Measurements from ENCODE around the gene CDK6. TPM values are rescaled to one million over a fixed set of nuclear protein-coding genes. Genes with fewer than 3 reads are reported as not detected.

The CDK6 gene
- total RNA-seq, 2 experiments from 2014 or later: 130 to 138 TPM

DNA sequence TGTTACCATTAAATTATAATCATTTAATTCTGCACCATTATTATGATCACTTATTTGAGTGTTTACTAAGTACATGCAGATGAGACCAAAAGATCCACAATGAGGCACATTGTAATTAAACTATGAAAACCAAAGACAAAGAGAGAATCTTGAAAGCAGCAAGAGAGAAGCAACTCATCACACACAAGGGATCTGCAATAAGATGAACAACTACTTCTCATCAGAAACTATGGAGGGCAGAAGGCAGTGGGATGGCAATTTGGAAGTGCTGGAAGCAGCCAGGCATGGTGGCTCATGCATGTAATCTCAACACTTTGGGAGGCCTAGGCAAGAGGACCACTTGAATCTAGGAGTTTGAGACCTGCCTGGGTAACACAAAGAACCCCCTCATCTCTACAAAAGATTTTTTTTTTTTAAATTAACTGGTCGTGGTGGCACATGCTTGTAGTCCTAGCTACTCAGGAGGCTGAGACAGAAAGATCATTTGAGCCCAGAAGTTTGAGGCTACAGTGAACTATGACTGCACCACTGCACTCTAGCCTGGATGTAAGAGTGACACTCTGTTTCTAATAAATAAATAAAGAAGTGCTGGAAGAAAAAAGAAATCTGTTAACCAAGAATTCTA is 47.7 kb downstream of the CDK6 start:
- CTCF ChIA-PET: no interaction called here
- TF ChIP-seq, protein P1, sequence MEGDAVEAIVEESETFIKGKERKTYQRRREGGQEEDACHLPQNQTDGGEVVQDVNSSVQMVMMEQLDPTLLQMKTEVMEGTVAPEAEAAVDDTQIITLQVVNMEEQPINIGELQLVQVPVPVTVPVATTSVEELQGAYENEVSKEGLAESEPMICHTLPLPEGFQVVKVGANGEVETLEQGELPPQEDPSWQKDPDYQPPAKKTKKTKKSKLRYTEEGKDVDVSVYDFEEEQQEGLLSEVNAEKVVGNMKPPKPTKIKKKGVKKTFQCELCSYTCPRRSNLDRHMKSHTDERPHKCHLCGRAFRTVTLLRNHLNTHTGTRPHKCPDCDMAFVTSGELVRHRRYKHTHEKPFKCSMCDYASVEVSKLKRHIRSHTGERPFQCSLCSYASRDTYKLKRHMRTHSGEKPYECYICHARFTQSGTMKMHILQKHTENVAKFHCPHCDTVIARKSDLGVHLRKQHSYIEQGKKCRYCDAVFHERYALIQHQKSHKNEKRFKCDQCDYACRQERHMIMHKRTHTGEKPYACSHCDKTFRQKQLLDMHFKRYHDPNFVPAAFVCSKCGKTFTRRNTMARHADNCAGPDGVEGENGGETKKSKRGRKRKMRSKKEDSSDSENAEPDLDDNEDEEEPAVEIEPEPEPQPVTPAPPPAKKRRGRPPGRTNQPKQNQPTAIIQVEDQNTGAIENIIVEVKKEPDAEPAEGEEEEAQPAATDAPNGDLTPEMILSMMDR (IDR thresholded peaks at IDR 0.05): no peak
- Mint-ChIP-seq H3K27me3 (no peaks in the 10 kb centered on the region), H3K9me3 (peaks cover 18% of the 10 kb centered on the region), H3K4me3 (no peak overlapping the region), H3K27ac (peak overlapping the region; percentile 6), H3K4me1 (ENCODE audit: low read depth) (peaks cover 53% of the 10 kb centered on the region), H3K36me3 (ENCODE audit: low read depth) (peaks cover 49% of the 10 kb centered on the region)
- POLR2A ChIA-PET: no interaction called here
- DNase-seq (no peak), ATAC-seq (no peak)
- intact Hi-C loops (cut with micrococcal nuclease): no loop called here

DNA sequence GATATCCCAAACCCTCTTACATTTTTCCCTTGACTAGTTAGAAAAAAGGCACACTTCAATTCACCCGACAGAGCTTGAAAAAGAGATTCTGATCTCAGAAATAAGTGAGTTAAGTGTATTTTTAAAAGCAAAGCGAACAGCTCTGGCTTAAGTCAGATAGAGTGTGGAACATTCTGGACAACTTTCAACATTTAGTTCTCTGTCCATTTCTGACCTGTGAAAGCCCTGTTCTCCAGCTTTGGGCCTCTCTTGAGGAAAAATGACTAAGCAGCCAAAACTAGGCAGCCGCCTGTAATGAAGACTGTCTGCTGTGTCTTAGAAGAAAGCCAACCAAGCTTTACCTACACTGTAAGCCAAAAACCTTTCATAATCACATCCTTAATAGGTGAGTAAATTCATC is 50.5 kb downstream of the CDK6 start:
- peaks cover 43% of the 10 kb centered on the region for H3K36me3 Mint-ChIP-seq (ENCODE audit: low read depth)
- peaks cover 18% of the 10 kb centered on the region for H3K9me3 Mint-ChIP-seq
- ChIA-PET POLR2A (interaction anchor here (0.6 kb wide), 1 partner anchor 9 kb away, joined by 3 read pairs; no protein-coding TSS in a partner anchor), CTCF (no interaction called here)
- H3K27me3 Mint-ChIP-seq: no peaks in the 10 kb centered on the region
- H3K4me3 Mint-ChIP-seq: no peak overlapping the region
- intact Hi-C loops (cut with micrococcal nuclease): no loop called here
- TF ChIP-seq, protein P1 (IDR thresholded peaks at IDR 0.05): no peak
- ATAC-seq: no peak
- H3K4me1 Mint-ChIP-seq (ENCODE audit: low read depth): peaks cover 61% of the 10 kb centered on the region
- H3K27ac Mint-ChIP-seq: no peak overlapping the region
- DNase-seq: no peak

DNA sequence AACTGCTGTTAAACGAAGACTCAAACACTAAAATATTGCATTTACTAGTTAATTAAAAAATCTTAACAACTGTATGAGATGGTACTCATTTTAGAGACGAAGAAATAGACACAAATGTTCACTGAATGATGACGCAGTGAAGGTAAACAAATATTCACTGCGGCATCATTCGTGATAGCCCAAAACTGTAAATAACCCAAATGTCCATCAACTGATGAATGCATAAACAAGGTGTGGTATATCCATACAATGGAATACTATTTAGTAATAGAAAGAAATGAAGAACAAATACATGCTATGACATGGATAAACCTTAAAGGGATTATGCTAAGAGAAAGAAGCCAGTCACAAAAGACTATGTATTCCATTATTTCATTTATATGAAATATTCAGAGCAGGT is 51.4 kb downstream of the CDK6 start:
- intact Hi-C loops (cut with micrococcal nuclease): no loop called here
- Mint-ChIP-seq H3K4me1 (ENCODE audit: low read depth) (peaks cover 55% of the 10 kb centered on the region), H3K27ac (no peak overlapping the region), H3K9me3 (peaks cover 11% of the 10 kb centered on the region), H3K4me3 (no peak overlapping the region), H3K27me3 (no peaks in the 10 kb centered on the region), H3K36me3 (ENCODE audit: low read depth) (peaks cover 34% of the 10 kb centered on the region)
- ChIA-PET POLR2A (no interaction called here), CTCF (interaction anchor here (1.5 kb wide), 1 partner anchor 48 kb away, joined by 5 read pairs; no protein-coding TSS in a partner anchor)
- no peak for ATAC-seq
- no peak for DNase-seq
- TF ChIP-seq, protein P1 (IDR thresholded peaks at IDR 0.05): no peak

DNA sequence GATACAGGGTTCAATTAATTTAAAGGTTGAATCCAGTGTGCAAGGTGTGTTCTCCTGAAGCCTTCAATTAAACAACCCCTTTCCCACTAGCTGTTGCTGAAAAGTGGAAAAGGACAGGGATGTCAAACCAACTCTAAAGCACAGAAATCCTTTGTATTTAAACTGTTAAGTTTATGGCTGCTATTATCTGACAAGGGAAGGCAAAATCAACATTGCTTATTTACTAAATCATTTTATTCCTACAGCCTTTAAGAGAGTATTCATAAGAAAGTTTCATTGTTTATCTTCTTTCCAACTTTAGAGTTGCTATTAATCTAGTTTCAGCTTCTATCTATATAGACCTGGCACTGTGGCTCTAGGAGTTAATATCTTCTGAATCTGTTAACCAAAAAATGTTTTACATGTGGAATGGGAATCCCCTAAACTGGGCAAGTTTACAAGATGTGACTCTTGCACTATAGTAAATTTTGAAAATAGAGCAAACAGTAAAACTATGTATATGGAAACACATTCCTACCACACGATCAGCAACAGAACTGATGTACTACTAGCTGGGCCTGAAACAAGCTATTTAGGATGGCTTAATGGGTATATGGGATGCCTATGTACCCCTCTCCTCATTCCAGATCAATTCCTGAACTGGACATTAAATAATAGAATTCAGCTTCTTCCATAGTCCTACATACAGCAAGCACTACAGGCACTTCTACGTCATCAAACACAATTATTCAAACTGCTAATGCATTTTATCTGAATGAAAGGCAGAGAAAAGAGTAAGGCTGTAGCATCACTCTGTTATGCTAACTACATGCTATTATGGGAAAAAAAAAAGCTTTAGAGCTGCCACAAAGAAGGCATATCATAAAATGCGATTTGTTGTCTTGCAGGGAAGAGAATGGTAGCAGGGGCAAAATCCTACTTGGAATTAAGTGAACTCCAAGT is 52.8 kb downstream of the CDK6 start:
- ChIA-PET POLR2A (interaction anchor here (0.6 to 1.1 kb wide), 3 partner anchors 13 to 91 kb away, joined by 3 read pairs; no protein-coding TSS in a partner anchor), CTCF (interaction anchor here (1.0 to 1.7 kb wide), 5 partner anchors 10 to 50 kb away, joined by 3 to 5 read pairs (median 3); no protein-coding TSS in a partner anchor)
- no peaks in the 10 kb centered on the region for H3K27me3 Mint-ChIP-seq
- H3K4me1 Mint-ChIP-seq (ENCODE audit: low read depth): peaks cover 55% of the 10 kb centered on the region
- no peak overlapping the region for H3K4me3 Mint-ChIP-seq
- intact Hi-C loops (cut with micrococcal nuclease): no loop called here
- DNase-seq: no peak
- peaks cover 4% of the 10 kb centered on the region for H3K9me3 Mint-ChIP-seq
- H3K27ac Mint-ChIP-seq: no peak overlapping the region
- peaks cover 34% of the 10 kb centered on the region for H3K36me3 Mint-ChIP-seq (ENCODE audit: low read depth)
- TF ChIP-seq, protein P1 (IDR thresholded peaks at IDR 0.05): no peak
- no peak for ATAC-seq

Data from activated CD8-positive, alpha-beta T cell treated with anti-CD3 and anti-CD28 coated beads for 36 hours (primary cell).